Panc1 (cell line): ENCODE measurements around the gene HOXC6.

Source experiments
- POLR2AphosphoS5 ChIP-seq: IDR thresholded peaks from 2 replicates; pipeline ENCODE4 v1.6.1; 2012; ENCODE audit warnings: mild to moderate bottlenecking, low read depth, low read length, moderate library complexity
- SIN3A ChIP-seq: IDR thresholded peaks from 2 replicates; pipeline ENCODE4 v1.6.1; 2012; ENCODE audit warnings: low read depth, mild to moderate bottlenecking, low read length, moderate library complexity, borderline replicate concordance; ENCODE audit not compliant: insufficient read depth
- TCF7L2 ChIP-seq: IDR thresholded peaks from 2 replicates; pipeline ENCODE4 v1.6.1; 2011; ENCODE audit warnings: mild to moderate bottlenecking, low read depth, low read length, inconsistent platforms
- TF ChIP-seq, protein P1 (sequence below): fragments of 450-650 bp; IDR thresholded peaks from 2 replicates; pipeline ENCODE4 v1.5.1; 2017; ENCODE audit warnings: mild to moderate bottlenecking
- TF ChIP-seq, protein P2 (sequence below), 2 experiments: IDR thresholded peaks; 2 replicates each; pipeline ENCODE4 v1.6.1; 2011 to 2012; ENCODE audit warnings: low read depth in 2 of 2, control low read depth in 1 of 2, low read length in 1 of 2, mild to moderate bottlenecking in 1 of 2, moderate library complexity in 1 of 2; ENCODE audit not compliant: insufficient read depth in 1 of 2

DNA sequence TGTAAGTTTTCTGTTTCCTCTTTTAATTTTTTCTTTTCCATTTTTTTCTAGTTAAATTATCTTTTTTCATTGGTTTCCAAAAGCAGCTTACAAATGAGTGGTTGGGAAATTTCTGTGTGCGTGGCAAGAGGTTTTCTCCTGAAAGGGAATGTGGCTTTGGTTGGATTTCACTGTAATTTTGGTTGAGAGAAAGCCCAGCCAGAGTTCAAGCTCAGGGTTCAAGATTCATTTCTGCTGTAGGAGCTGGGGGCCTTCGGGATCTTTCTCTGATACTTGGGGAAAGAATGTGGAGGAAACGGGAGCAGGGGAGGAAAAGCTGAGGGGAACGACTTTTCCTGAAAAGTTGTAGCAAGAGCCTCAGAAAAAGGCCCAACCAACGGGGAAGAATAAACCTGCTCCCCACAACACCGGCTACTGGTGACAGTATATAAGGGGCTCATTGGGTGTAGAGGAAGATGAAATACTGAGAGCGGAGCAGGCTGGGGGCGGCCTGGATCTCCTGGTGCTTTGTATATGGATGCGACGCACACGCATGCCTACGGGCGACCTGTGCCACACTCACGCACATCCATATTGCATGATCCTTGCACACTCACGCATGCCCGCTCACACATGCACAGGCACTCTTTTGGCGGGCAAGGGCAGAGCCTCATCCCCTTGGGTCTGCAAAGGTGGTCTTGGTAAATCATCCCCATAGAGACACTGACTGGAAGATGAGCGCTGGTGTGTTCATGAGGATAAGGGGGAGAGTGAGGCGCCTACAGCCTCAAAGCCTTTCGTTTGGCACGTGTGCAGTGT, 41.4 kb upstream of the HOXC6 start:
- TF ChIP-seq, protein P1, sequence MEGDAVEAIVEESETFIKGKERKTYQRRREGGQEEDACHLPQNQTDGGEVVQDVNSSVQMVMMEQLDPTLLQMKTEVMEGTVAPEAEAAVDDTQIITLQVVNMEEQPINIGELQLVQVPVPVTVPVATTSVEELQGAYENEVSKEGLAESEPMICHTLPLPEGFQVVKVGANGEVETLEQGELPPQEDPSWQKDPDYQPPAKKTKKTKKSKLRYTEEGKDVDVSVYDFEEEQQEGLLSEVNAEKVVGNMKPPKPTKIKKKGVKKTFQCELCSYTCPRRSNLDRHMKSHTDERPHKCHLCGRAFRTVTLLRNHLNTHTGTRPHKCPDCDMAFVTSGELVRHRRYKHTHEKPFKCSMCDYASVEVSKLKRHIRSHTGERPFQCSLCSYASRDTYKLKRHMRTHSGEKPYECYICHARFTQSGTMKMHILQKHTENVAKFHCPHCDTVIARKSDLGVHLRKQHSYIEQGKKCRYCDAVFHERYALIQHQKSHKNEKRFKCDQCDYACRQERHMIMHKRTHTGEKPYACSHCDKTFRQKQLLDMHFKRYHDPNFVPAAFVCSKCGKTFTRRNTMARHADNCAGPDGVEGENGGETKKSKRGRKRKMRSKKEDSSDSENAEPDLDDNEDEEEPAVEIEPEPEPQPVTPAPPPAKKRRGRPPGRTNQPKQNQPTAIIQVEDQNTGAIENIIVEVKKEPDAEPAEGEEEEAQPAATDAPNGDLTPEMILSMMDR = no peak
- TF ChIP-seq POLR2AphosphoS5 (no peak), TCF7L2 (no peak; the same call in 1 of the 2 replicates), SIN3A (no peak)
- TF ChIP-seq, protein P2, sequence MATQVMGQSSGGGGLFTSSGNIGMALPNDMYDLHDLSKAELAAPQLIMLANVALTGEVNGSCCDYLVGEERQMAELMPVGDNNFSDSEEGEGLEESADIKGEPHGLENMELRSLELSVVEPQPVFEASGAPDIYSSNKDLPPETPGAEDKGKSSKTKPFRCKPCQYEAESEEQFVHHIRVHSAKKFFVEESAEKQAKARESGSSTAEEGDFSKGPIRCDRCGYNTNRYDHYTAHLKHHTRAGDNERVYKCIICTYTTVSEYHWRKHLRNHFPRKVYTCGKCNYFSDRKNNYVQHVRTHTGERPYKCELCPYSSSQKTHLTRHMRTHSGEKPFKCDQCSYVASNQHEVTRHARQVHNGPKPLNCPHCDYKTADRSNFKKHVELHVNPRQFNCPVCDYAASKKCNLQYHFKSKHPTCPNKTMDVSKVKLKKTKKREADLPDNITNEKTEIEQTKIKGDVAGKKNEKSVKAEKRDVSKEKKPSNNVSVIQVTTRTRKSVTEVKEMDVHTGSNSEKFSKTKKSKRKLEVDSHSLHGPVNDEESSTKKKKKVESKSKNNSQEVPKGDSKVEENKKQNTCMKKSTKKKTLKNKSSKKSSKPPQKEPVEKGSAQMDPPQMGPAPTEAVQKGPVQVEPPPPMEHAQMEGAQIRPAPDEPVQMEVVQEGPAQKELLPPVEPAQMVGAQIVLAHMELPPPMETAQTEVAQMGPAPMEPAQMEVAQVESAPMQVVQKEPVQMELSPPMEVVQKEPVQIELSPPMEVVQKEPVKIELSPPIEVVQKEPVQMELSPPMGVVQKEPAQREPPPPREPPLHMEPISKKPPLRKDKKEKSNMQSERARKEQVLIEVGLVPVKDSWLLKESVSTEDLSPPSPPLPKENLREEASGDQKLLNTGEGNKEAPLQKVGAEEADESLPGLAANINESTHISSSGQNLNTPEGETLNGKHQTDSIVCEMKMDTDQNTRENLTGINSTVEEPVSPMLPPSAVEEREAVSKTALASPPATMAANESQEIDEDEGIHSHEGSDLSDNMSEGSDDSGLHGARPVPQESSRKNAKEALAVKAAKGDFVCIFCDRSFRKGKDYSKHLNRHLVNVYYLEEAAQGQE (IDR thresholded peaks at IDR 0.05; ENCODE audit: insufficient read depth in 1 of 2, low read depth in 2 of 2, low read length in 1 of 2) = no peak
